Astrocyte (in vitro differentiated cells and primary cell): Measurements from ENCODE around the gene C10orf120.

Experiments used
- CTCF ChIP-seq: IDR thresholded peaks from 2 replicates; pipeline ENCODE4 v1.5.1; 2011; ENCODE audit warnings: low read depth, mild to moderate bottlenecking, inconsistent platforms, low read length, moderate library complexity; ENCODE audit not compliant: insufficient read depth
- EZH2 ChIP-seq: IDR thresholded peaks from 2 replicates; pipeline ENCODE4 v1.6.1; 2012; ENCODE audit warnings: mild to moderate bottlenecking, low read length, inconsistent platforms; ENCODE audit not compliant: insufficient read depth

GRCh38 chr10:122657255-122657654, 42.4 kb downstream of the C10orf120 start:
- TF ChIP-seq CTCF, result no peak
- no peak for TF ChIP-seq EZH2
